Measurements from ENCODE around the gene LGALS9.

Gene LGALS9

DNA sequence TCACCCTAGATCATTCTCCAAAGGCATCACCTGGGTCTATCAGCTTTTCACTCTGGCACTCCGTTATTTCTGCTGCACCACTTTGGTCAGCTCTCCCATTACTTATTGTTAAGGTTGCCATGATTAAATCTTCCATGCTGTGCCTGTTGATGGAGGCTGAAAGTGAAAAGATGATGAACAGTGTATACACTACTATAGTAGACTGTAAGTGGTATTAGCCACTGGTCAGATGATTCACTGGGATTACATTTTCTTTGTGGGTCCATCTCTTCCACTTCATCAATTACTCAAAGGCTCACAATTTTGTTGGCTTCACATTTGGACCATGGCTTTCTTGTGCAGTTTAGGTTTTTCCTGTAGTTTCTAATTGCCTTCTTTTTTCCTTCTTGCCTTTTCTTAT is 15.9 kb upstream of the LGALS9 start:
- no peak for TF ChIP-seq ZBTB21 (tag by site-specific recombination; IDR thresholded peaks at IDR 0.05)
- TF ChIP-seq, protein P1, sequence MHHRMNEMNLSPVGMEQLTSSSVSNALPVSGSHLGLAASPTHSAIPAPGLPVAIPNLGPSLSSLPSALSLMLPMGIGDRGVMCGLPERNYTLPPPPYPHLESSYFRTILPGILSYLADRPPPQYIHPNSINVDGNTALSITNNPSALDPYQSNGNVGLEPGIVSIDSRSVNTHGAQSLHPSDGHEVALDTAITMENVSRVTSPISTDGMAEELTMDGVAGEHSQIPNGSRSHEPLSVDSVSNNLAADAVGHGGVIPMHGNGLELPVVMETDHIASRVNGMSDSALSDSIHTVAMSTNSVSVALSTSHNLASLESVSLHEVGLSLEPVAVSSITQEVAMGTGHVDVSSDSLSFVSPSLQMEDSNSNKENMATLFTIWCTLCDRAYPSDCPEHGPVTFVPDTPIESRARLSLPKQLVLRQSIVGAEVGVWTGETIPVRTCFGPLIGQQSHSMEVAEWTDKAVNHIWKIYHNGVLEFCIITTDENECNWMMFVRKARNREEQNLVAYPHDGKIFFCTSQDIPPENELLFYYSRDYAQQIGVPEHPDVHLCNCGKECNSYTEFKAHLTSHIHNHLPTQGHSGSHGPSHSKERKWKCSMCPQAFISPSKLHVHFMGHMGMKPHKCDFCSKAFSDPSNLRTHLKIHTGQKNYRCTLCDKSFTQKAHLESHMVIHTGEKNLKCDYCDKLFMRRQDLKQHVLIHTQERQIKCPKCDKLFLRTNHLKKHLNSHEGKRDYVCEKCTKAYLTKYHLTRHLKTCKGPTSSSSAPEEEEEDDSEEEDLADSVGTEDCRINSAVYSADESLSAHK (tag by site-specific recombination; IDR thresholded peaks at IDR 0.05), result no peak
- TF ChIP-seq GLIS1 (tag by site-specific recombination; IDR thresholded peaks at IDR 0.05), result no peak
- no peak for TF ChIP-seq OSR2 (tag by site-specific recombination; IDR thresholded peaks at IDR 0.05)
- TF ChIP-seq ZNF837 (tag by site-specific recombination; IDR thresholded peaks at IDR 0.05), result no peak
- no peak for TF ChIP-seq ZNF670 (tag by site-specific recombination; IDR thresholded peaks at IDR 0.05; ENCODE audit: low read depth)
- TF ChIP-seq, protein P2, sequence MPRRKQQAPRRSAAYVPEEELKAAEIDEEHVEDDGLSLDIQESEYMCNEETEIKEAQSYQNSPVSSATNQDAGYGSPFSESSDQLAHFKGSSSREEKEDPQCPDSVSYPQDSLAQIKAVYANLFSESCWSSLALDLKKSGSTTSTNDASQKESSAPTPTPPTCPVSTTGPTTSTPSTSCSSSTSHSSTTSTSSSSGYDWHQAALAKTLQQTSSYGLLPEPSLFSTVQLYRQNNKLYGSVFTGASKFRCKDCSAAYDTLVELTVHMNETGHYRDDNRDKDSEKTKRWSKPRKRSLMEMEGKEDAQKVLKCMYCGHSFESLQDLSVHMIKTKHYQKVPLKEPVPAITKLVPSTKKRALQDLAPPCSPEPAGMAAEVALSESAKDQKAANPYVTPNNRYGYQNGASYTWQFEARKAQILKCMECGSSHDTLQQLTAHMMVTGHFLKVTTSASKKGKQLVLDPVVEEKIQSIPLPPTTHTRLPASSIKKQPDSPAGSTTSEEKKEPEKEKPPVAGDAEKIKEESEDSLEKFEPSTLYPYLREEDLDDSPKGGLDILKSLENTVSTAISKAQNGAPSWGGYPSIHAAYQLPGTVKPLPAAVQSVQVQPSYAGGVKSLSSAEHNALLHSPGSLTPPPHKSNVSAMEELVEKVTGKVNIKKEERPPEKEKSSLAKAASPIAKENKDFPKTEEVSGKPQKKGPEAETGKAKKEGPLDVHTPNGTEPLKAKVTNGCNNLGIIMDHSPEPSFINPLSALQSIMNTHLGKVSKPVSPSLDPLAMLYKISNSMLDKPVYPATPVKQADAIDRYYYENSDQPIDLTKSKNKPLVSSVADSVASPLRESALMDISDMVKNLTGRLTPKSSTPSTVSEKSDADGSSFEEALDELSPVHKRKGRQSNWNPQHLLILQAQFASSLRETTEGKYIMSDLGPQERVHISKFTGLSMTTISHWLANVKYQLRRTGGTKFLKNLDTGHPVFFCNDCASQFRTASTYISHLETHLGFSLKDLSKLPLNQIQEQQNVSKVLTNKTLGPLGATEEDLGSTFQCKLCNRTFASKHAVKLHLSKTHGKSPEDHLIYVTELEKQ (tag by site-specific recombination; IDR thresholded peaks at IDR 0.05; ENCODE audit: borderline replicate concordance), result no peak
- no peak for TF ChIP-seq ZNF777 (tag by site-specific recombination; IDR thresholded peaks at IDR 0.05; ENCODE audit: borderline replicate concordance)
- TF ChIP-seq, protein P3, sequence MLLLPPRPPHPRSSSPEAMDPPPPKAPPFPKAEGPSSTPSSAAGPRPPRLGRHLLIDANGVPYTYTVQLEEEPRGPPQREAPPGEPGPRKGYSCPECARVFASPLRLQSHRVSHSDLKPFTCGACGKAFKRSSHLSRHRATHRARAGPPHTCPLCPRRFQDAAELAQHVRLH (tag by site-specific recombination; IDR thresholded peaks at IDR 0.05), result no peak
- no peak for TF ChIP-seq ZNF433 (tag by site-specific recombination; IDR thresholded peaks at IDR 0.05; ENCODE audit: low read depth)
- TF ChIP-seq ZNF324 (tag by site-specific recombination; IDR thresholded peaks at IDR 0.05), result no peak
- no peak for TF ChIP-seq ZNF791 (tag by site-specific recombination; IDR thresholded peaks at IDR 0.05)
- TF ChIP-seq YY2 (tag by site-specific recombination; IDR thresholded peaks at IDR 0.05), result no peak
- TF ChIP-seq ZNF830 (tag by site-specific recombination; IDR thresholded peaks at IDR 0.05; ENCODE audit: low read depth), result no peak
- TF ChIP-seq ZNF654 (tag by site-specific recombination; IDR thresholded peaks at IDR 0.05; ENCODE audit: low read depth), result no peak
- no peak for TF ChIP-seq ZNF76 (tag by site-specific recombination; IDR thresholded peaks at IDR 0.05; ENCODE audit: borderline replicate concordance, low read depth)
- no peak for TF ChIP-seq ZNF843 (tag by site-specific recombination; IDR thresholded peaks at IDR 0.05)
- TF ChIP-seq WT1 (tag by site-specific recombination; IDR thresholded peaks at IDR 0.05), result no peak
- H3K4me1 ChIP-seq (ENCODE audit: control insufficient read depth, insufficient read depth, low read length), result no peaks in the 10 kb centered on the region
- POLR2A ChIA-PET, result no interaction called here
- CTCF ChIA-PET, result interaction anchor here (1.1 to 20.8 kb wide), 3 partner anchors 12 to 265 kb away, joined by 3 to 267 read pairs (median 40); no protein-coding TSS in a partner anchor
- peaks cover 8 to 79% of the 10 kb centered on the region in 2 experiments for H3K36me3 ChIP-seq (ENCODE audit: control insufficient read depth in 2 of 2, insufficient read depth in 1 of 2, low read length in 2 of 2)
- no peak overlapping the region for H3K4me3 ChIP-seq (ENCODE audit: low read depth, low read length)
- H3K27ac ChIP-seq (ENCODE audit: extremely low read depth, low read depth, low read length), result no peak overlapping the region
- H3K9me3 ChIP-seq (ENCODE audit: control insufficient read depth, insufficient read depth, low read depth, low read length), result no peaks in the 10 kb centered on the region

DNA sequence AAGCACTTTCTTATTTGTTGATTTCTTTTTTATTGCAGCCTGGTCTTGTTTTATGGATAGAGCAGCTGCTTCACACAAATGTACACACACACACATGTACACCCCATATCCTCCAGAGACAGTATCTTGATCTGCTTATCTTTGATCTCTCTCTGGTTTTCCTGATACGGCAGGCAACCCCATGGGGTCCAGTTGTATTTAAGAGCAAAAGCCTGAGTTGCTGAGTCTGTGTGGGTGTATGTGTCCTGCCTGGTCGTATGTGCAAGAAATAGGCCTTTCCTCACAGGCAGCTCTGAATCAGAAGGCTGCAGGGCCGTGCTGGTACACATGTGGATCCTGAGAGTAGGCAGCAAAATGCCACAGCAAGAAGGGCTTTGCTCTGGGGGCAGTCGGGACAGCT is 14.6 kb upstream of the LGALS9 start:
- no peaks in the 10 kb centered on the region for H3K9me3 ChIP-seq (ENCODE audit: control insufficient read depth, insufficient read depth, low read depth, low read length)
- H3K36me3 ChIP-seq (ENCODE audit: control insufficient read depth in 2 of 2, insufficient read depth in 1 of 2, low read length in 2 of 2), result peaks cover 8 to 80% of the 10 kb centered on the region in 2 experiments
- H3K4me1 ChIP-seq (ENCODE audit: control insufficient read depth, insufficient read depth, low read length), result no peaks in the 10 kb centered on the region
- no peak overlapping the region for H3K4me3 ChIP-seq (ENCODE audit: low read depth, low read length)
- no peak overlapping the region for H3K27ac ChIP-seq (ENCODE audit: extremely low read depth, low read depth, low read length)
- ChIA-PET POLR2A (no interaction called here), CTCF (interaction anchor here (0.6 to 20.8 kb wide), 3 partner anchors 13 to 137 kb away, joined by 4 to 267 read pairs (median 40); no protein-coding TSS in a partner anchor)
- no peak for TF ChIP-seq ZNF10 (tag by site-specific recombination; IDR thresholded peaks at IDR 0.05)
- TF ChIP-seq ZNF214 (tag by site-specific recombination; IDR thresholded peaks at IDR 0.05; ENCODE audit: borderline replicate concordance), result no peak
- TF ChIP-seq ZNF239 (tag by site-specific recombination; IDR thresholded peaks at IDR 0.05), result no peak
- TF ChIP-seq, protein P4, sequence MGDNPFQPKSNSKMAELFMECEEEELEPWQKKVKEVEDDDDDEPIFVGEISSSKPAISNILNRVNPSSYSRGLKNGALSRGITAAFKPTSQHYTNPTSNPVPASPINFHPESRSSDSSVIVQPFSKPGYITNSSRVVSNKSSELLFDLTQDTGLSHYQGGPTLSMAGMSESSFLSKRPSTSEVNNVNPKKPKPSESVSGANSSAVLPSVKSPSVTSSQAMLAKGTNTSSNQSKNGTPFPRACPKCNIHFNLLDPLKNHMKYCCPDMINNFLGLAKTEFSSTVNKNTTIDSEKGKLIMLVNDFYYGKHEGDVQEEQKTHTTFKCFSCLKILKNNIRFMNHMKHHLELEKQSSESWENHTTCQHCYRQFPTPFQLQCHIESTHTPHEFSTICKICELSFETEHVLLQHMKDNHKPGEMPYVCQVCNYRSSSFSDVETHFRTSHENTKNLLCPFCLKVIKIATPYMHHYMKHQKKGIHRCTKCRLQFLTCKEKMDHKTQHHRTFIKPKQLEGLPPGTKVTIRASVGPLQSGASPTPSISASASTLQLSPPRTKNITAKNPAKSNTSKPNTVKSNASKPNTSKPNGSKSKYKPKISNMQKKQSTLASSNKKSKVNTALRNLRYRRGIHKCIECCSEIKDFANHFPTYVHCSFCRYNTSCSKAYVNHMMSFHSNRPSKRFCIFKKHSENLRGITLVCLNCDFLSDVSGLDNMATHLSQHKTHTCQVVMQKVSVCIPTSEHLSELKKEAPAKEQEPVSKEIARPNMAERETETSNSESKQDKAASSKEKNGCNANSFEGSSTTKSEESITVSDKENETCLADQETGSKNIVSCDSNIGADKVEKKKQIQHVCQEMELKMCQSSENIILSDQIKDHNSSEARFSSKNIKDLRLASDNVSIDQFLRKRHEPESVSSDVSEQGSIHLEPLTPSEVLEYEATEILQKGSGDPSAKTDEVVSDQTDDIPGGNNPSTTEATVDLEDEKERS (tag by site-specific recombination; IDR thresholded peaks at IDR 0.05), result no peak
- no peak for TF ChIP-seq ZNF350 (tag by site-specific recombination; IDR thresholded peaks at IDR 0.05)
- TF ChIP-seq ZNF221 (tag by site-specific recombination; IDR thresholded peaks at IDR 0.05; ENCODE audit: borderline replicate concordance), result no peak
- TF ChIP-seq KLF7 (tag by site-specific recombination; IDR thresholded peaks at IDR 0.05; ENCODE audit: borderline replicate concordance), result no peak
- TF ChIP-seq WT1 (tag by site-specific recombination; IDR thresholded peaks at IDR 0.05), result no peak
- TF ChIP-seq ZNF521 (tag by site-specific recombination; IDR thresholded peaks at IDR 0.05), result no peak

Measured in HEK293 (cell line).